Measurements from ENCODE around the gene RAB30. TPM values are rescaled to one million over a fixed set of nuclear protein-coding genes. Genes with fewer than 3 reads are reported as not detected.

Gene RAB30
- total and polyA plus RNA-seq, 7 experiments from 2014 or later, result 7.4 to 50.2 (median 24.4) TPM

DNA sequence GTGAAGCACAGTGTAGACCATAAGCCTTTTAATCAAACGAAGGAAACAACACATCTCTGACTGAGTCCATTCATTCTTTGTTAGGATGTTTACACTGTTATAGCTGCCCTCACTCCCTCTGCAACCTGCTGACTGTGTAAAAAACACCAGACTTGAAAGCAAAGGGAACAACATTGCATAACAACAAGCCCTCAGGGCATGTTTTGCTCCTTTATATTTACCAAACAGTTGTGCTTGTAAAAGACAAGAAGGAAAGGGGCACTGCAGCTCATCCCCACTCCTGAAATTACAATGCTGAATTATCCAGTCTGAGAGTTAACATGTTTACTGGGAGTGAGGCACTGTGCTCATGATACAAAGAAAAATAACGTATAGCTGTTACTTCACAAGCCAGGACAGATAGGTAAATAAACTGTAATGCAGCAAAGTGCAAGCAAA lies 46.4 kb downstream of the RAB30 start:
- no peak for ATAC-seq
- CTCF ChIA-PET, result no interaction called here

DNA sequence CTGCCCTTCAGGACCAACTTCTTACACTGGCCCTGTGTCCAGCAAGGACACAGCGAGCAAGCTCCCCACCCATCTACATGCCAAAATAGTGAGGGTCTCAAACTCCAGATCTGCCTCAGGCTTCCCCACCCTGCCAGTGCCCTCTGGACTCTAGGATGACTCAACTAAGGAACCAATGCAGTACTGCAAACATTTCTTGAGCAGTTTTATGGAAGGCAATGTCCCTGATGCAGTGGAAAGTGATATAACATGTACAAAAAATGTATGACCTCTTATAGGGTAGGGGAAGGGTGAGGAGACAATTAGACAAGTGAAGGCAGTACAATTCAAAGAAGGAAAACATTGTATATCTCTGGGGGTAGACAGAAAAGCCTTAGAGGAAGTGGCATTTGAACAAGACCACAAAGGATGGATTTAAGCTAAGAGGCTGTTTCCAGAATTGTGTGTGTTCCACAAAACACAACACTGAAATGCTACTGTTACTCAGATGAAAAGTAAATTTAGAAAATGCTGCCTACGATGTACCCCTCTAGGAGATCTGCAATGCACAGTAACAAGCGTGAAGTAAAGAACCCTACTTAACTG lies 47.3 kb downstream of the RAB30 start:
- no peak for ATAC-seq
- intact Hi-C loops (cut with micrococcal nuclease), result no loop called here
- Histone ChIP-seq H3K36me3 (ENCODE audit: control insufficient read depth in 2 of 3, insufficient read depth in 3 of 3, low read length in 3 of 3) (no peaks in the 10 kb centered on the region), H3K4me3 (ENCODE audit: low read length) (no peak overlapping the region), H3K27ac (ENCODE audit: low read depth, low read length) (no peak overlapping the region), H3K9me3 (ENCODE audit: control insufficient read depth in 2 of 3, low read length in 3 of 3) (no peaks in the 10 kb centered on the region), H3K4me1 (ENCODE audit: control insufficient read depth in 2 of 2, insufficient read depth in 2 of 2, low read length in 2 of 2) (peaks cover 0 to 15% of the 10 kb centered on the region in 2 donors), H3K27me3 (ENCODE audit: control insufficient read depth in 2 of 2, insufficient read depth in 2 of 2, low read length in 2 of 2) (no peaks in the 10 kb centered on the region)
- ChIA-PET CTCF (no interaction called here), POLR2A (no interaction called here)
- Mint-ChIP-seq H3K4me3 (peak overlapping the region in 7 of 10 donors; percentile 1 to 51 (median 19)), H3K36me3 (peaks cover 0 to 12% (median 3%) of the 10 kb centered on the region in 5 donors), H3K4me1 (peaks cover 22 to 63% (median 39%) of the 10 kb centered on the region in 7 donors), H3K27me3 (no peaks in the 10 kb centered on the region), H3K9me3 (peaks cover 0 to 2% (median 0%) of the 10 kb centered on the region in 11 donors), H3K27ac (peak overlapping the region in 4 of 9 donors; percentile 0 to 51 (median 4))
- DNase-seq, result peak in 1 of 9 donors; percentile 7

More for the DNA sequence above, 46.4 kb downstream of the RAB30 start:
- peak overlapping the region in 1 of 9 donors; percentile 40 for H3K27ac Mint-ChIP-seq
- no peak for DNase-seq
- no peaks in the 10 kb centered on the region for H3K9me3 ChIP-seq (ENCODE audit: control insufficient read depth in 2 of 3, low read length in 3 of 3)
- peaks cover 0 to 8% (median 0%) of the 10 kb centered on the region in 5 donors for H3K36me3 Mint-ChIP-seq
- H3K27me3 Mint-ChIP-seq, result no peaks in the 10 kb centered on the region
- H3K36me3 ChIP-seq (ENCODE audit: control insufficient read depth in 2 of 3, insufficient read depth in 3 of 3, low read length in 3 of 3), result no peaks in the 10 kb centered on the region
- POLR2A ChIA-PET, result no interaction called here
- H3K27me3 ChIP-seq (ENCODE audit: control insufficient read depth in 2 of 2, insufficient read depth in 2 of 2, low read length in 2 of 2), result no peaks in the 10 kb centered on the region
- no peak overlapping the region for H3K27ac ChIP-seq (ENCODE audit: low read depth, low read length)
- H3K4me1 Mint-ChIP-seq, result peaks cover 22 to 60% (median 43%) of the 10 kb centered on the region in 7 donors
- H3K9me3 Mint-ChIP-seq, result peaks cover 0 to 2% (median 0%) of the 10 kb centered on the region in 11 donors
- H3K4me3 Mint-ChIP-seq, result peak overlapping the region in 1 of 10 donors; percentile 23
- intact Hi-C loops (cut with micrococcal nuclease), result no loop called here
- H3K4me3 ChIP-seq (ENCODE audit: low read length), result no peak overlapping the region
- H3K4me1 ChIP-seq (ENCODE audit: control insufficient read depth in 2 of 2, insufficient read depth in 2 of 2, low read length in 2 of 2), result peaks cover 0 to 15% of the 10 kb centered on the region in 2 donors

DNA sequence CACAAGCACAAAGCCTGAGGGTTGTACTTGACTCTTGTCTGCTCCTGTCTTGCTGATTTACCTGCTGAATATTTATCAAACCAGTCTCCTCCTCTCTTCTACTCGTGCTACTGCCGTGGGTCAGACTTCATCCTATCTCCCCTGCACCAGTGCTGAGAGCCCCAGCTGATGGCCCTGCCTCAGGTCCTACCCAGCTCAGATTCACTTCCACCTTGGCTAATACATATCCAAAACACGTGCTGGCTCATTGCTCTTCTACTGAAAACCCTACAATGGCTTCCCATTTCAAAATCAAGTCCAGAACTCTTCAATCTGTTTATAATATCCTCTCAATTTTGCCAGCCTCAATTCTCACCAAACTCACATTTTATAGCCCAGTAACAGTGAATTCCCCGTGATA lies 48.3 kb downstream of the RAB30 start:
- Mint-ChIP-seq H3K27me3 (no peaks in the 10 kb centered on the region), H3K4me3 (peak overlapping the region in 1 of 10 donors; percentile 23), H3K9me3 (no peaks in the 10 kb centered on the region), H3K4me1 (peaks cover 17 to 61% (median 33%) of the 10 kb centered on the region in 7 donors), H3K27ac (peak overlapping the region in 1 of 9 donors; percentile 39), H3K36me3 (peaks cover 0 to 17% (median 7%) of the 10 kb centered on the region in 5 donors)
- Histone ChIP-seq H3K9me3 (ENCODE audit: control insufficient read depth in 2 of 3, low read length in 3 of 3) (no peaks in the 10 kb centered on the region), H3K4me3 (ENCODE audit: low read length) (no peak overlapping the region), H3K27me3 (ENCODE audit: control insufficient read depth in 2 of 2, insufficient read depth in 2 of 2, low read length in 2 of 2) (no peaks in the 10 kb centered on the region), H3K36me3 (ENCODE audit: control insufficient read depth in 2 of 3, insufficient read depth in 3 of 3, low read length in 3 of 3) (no peaks in the 10 kb centered on the region), H3K27ac (ENCODE audit: low read depth, low read length) (no peak overlapping the region), H3K4me1 (ENCODE audit: control insufficient read depth in 2 of 2, insufficient read depth in 2 of 2, low read length in 2 of 2) (peaks cover 0 to 15% of the 10 kb centered on the region in 2 donors)
- DNase-seq (no peak), ATAC-seq (no peak)
- ChIA-PET POLR2A (no interaction called here), CTCF (no interaction called here)
- intact Hi-C loops (cut with micrococcal nuclease), result no loop called here

DNA sequence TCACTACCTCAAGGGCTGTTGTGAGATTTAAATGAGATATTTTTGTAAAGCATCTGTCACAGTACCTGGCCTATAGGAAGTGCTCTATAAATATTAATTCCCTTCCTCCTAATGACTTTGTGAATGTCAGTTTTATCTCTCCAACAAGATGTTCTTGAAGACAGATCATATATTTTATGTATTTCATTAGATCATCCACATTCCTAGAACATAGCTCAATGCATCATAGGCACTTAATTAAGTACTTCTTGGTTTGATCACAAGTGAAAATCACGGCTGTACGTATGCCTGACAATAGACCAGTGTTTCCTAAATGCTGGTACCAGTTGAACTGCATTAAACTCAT lies 49.9 kb downstream of the RAB30 start:
- POLR2A ChIA-PET, result no interaction called here
- intact Hi-C loops (cut with micrococcal nuclease), result no loop called here
- CTCF ChIA-PET, result no interaction called here

DNA sequence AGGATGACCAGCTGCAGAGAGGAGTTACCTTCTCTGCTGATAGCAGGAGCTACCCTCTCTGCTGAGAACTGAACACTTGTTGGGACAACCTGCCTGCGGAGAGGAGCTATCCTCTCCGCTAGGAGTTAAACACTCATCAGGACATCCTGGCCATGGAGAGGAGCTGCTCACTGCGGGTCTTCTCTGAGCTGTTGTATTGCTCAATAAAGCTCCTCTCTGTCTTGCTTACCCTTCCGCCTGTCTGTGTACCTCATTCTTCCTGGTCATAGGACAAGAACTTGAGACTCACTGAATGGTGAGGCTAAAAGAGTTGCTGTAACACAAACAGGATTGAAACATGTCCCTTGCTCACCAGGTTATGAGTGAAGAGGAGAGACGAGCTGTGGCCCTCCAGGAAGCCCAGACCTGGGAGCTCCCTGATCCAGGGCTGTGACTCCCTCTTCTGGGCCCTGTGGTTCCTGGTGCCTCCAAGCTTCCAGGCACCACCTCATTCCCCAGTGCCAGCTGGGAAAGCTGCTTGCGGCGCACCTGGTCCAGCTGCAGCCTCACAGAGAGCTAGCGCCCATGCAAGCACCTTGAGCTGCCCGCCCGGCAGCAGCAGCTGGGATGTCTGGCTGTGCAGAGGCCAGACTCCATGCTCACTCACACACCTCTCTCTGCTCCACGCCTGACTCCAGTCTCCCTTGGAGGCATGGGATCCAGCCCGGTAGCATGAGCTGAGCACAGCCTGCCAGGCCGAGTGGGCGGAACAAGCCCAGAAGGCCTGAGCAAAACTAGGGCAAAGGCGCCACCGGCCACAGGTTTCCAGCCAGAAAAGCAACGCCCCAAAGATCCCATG lies 50.5 kb downstream of the RAB30 start:
- Histone ChIP-seq H3K4me3 (ENCODE audit: low read length) (no peak overlapping the region), H3K36me3 (ENCODE audit: control insufficient read depth in 2 of 3, insufficient read depth in 3 of 3, low read length in 3 of 3) (no peaks in the 10 kb centered on the region), H3K9me3 (ENCODE audit: control insufficient read depth in 2 of 3, low read length in 3 of 3) (no peaks in the 10 kb centered on the region), H3K4me1 (ENCODE audit: control insufficient read depth in 2 of 2, insufficient read depth in 2 of 2, low read length in 2 of 2) (peaks cover 0 to 15% of the 10 kb centered on the region in 2 donors), H3K27me3 (ENCODE audit: control insufficient read depth in 2 of 2, insufficient read depth in 2 of 2, low read length in 2 of 2) (no peaks in the 10 kb centered on the region), H3K27ac (ENCODE audit: low read depth, low read length) (no peak overlapping the region)
- ChIA-PET CTCF (interaction anchor here (0.8 kb wide), 1 partner anchor 177 kb away, joined by 4 read pairs; no protein-coding TSS in a partner anchor), POLR2A (interaction anchor here (0.8 kb wide), 1 partner anchor 51 kb away, joined by 3 read pairs; the partner anchor contains the start of gene RAB30)
- Mint-ChIP-seq H3K9me3 (no peaks in the 10 kb centered on the region), H3K4me1 (peaks cover 16 to 44% (median 27%) of the 10 kb centered on the region in 7 donors), H3K36me3 (peaks cover 0 to 12% (median 7%) of the 10 kb centered on the region in 5 donors), H3K27me3 (no peaks in the 10 kb centered on the region), H3K4me3 (no peak overlapping the region), H3K27ac (peak overlapping the region in 1 of 9 donors; percentile 33)
- ATAC-seq (no peak), DNase-seq (no peak)
- intact Hi-C loops (cut with micrococcal nuclease), result no loop called here

More for the DNA sequence above, 49.9 kb downstream of the RAB30 start:
- Mint-ChIP-seq H3K27me3 (no peaks in the 10 kb centered on the region), H3K9me3 (no peaks in the 10 kb centered on the region), H3K4me1 (peaks cover 16 to 49% (median 26%) of the 10 kb centered on the region in 7 donors), H3K4me3 (no peak overlapping the region), H3K27ac (peak overlapping the region in 1 of 9 donors; percentile 2), H3K36me3 (peaks cover 0 to 16% (median 9%) of the 10 kb centered on the region in 5 donors)
- no peak overlapping the region for H3K4me3 ChIP-seq (ENCODE audit: low read length)
- DNase-seq, result no peak
- no peak for ATAC-seq
- peaks cover 0 to 15% of the 10 kb centered on the region in 2 donors for H3K4me1 ChIP-seq (ENCODE audit: control insufficient read depth in 2 of 2, insufficient read depth in 2 of 2, low read length in 2 of 2)
- H3K36me3 ChIP-seq (ENCODE audit: control insufficient read depth in 2 of 3, insufficient read depth in 3 of 3, low read length in 3 of 3), result no peaks in the 10 kb centered on the region
- no peak overlapping the region for H3K27ac ChIP-seq (ENCODE audit: low read depth, low read length)
- no peaks in the 10 kb centered on the region for H3K9me3 ChIP-seq (ENCODE audit: control insufficient read depth in 2 of 3, low read length in 3 of 3)
- no peaks in the 10 kb centered on the region for H3K27me3 ChIP-seq (ENCODE audit: control insufficient read depth in 2 of 2, insufficient read depth in 2 of 2, low read length in 2 of 2)

DNA sequence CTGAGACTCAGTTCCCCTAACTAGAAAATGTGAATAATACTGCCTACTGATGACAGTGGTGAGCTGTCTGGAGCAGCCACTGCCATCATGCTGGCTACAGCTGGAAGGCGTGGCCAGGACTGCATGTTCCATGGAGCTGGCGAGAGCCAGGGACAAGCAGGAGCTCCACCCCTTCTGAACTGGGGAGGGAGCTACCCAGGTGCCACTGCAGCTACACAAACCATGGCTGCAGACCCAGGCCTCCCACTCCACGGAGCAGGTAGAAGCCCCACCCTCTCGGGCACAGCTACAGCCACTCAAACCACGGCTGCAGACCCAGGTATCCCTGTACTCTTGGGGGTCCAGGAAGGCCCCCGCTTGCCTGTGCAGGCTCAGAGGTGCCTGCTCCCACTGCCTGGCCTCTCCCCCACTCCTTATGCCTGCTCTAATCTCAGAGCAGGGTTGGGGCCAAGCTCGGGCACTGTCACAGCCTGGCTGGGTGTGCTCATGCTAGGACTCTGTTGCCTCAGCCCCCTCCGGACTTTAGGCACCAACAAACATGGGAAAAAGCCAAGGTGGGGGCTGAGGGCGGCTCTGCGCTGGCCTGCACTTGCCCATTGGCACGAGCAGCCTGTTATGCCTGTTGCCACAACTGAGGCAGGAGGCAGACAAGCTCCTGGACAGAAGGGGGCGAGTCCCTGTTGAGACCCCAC lies 51.7 kb downstream of the RAB30 start:
- peaks cover 0 to 3% (median 0%) of the 10 kb centered on the region in 11 donors for H3K9me3 Mint-ChIP-seq
- Histone ChIP-seq H3K36me3 (ENCODE audit: control insufficient read depth in 2 of 3, insufficient read depth in 3 of 3, low read length in 3 of 3) (no peaks in the 10 kb centered on the region), H3K27me3 (ENCODE audit: control insufficient read depth in 2 of 2, insufficient read depth in 2 of 2, low read length in 2 of 2) (no peaks in the 10 kb centered on the region), H3K9me3 (ENCODE audit: control insufficient read depth in 2 of 3, low read length in 3 of 3) (no peaks in the 10 kb centered on the region), H3K4me1 (ENCODE audit: control insufficient read depth in 2 of 2, insufficient read depth in 2 of 2, low read length in 2 of 2) (peaks cover 0 to 11% of the 10 kb centered on the region in 2 donors), H3K4me3 (ENCODE audit: low read length) (no peak overlapping the region), H3K27ac (ENCODE audit: low read depth, low read length) (no peak overlapping the region)
- no peak for DNase-seq
- H3K4me1 Mint-ChIP-seq, result peaks cover 18 to 42% (median 30%) of the 10 kb centered on the region in 7 donors
- ChIA-PET CTCF (interaction anchor here (0.8 kb wide), 1 partner anchor 179 kb away, joined by 4 read pairs; no protein-coding TSS in a partner anchor), POLR2A (interaction anchor here (1.0 kb wide), 1 partner anchor 8 kb away, joined by 4 read pairs; no protein-coding TSS in a partner anchor)
- no peak overlapping the region for H3K27ac Mint-ChIP-seq
- no peak for ATAC-seq
- no peak overlapping the region for H3K4me3 Mint-ChIP-seq
- intact Hi-C loops (cut with micrococcal nuclease), result loop anchor here in 1 of 2 donors (10.0 kb wide), 1 partner anchor 45 kb away; no protein-coding TSS in a partner anchor
- no peaks in the 10 kb centered on the region for H3K27me3 Mint-ChIP-seq
- peaks cover 7 to 23% (median 12%) of the 10 kb centered on the region in 5 donors for H3K36me3 Mint-ChIP-seq

Measured in naive thymus-derived CD4-positive, alpha-beta T cell (primary cell).